ENCODE measurements around the gene GRIA4. TPM values are rescaled to one million over a fixed set of nuclear protein-coding genes. Genes with fewer than 3 reads are reported as not detected.

The GRIA4 gene
- total and polyA plus RNA-seq, 2 of the 13 experiments (the other 11 are each of a cell fraction or from before 2014, with no cell fraction given) = not detected

DNA sequence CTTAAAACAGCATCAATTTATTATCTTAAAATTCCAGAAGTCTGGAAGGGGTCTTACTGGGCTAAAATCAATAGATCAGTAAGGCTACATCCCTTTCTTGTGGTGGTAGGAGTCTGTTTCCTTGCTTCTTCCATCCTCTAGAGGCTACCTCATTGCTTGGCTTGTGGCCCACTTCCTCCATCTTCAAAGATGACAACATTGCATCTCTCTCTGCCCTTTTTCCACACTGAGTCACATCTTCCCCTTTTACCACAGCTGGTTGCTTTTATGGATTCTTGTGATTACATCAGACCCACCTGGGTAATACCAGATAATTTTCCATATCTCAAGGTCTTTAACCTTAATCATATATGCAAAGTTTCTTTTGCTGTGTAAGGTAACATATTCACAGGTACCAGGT lies 60.9 kb downstream of the GRIA4 start:
- Histone ChIP-seq H3K27me3 (ENCODE audit: control insufficient read depth in 1 of 2, insufficient read depth in 2 of 2, low read length in 2 of 2) (no peaks in the 10 kb centered on the region), H3K4me3 (replicated peaks in 1 of 3; ENCODE audit: insufficient read depth in 1 of 3, low read depth in 2 of 3, low read length in 3 of 3) (no peak overlapping the region), H3K36me3 (replicated peaks in 1 of 2; ENCODE audit: control insufficient read depth in 1 of 2, insufficient read depth in 2 of 2, low read length in 2 of 2) (no peaks in the 10 kb centered on the region), H3K79me2 (ENCODE audit: insufficient read depth, low read length) (no peaks in the 10 kb centered on the region), H3K9ac (ENCODE audit: insufficient read depth, low read depth, low read length) (no peak overlapping the region), H3K9me3 (ENCODE audit: low read length) (no peaks in the 10 kb centered on the region), H3K4me2 (ENCODE audit: low read depth, low read length) (no peak overlapping the region), H2AFZ (ENCODE audit: low read length) (no peak overlapping the region), H3K4me1 (ENCODE audit: insufficient read depth, low read length) (no peaks in the 10 kb centered on the region), H3K27ac (ENCODE audit: extremely low read length, insufficient read depth, low read length) (no peak overlapping the region), H4K20me1 (ENCODE audit: insufficient read depth, low read length) (no peaks in the 10 kb centered on the region)
- POLR2A ChIA-PET = no interaction called here
- FAIRE-seq (no peak), DNase-seq (ENCODE audit: low spot score) (no peak), ATAC-seq (no peak)
- in situ Hi-C loops (cut with HindIII; ENCODE audit: extremely low pct_ligation_motif_present, low pct_unique_long_range_greater_than_20kb) (no loop called here), intact Hi-C loops (cut with micrococcal nuclease; ENCODE audit: unreplicated experiment) (no loop called here)
- CTCF ChIA-PET (ENCODE audit: low intra/inter-chr PET ratio, low total read pairs) = no interaction called here
- TF ChIP-seq ZNF501 (CRISPR knock-in tag; IDR thresholded peaks at IDR 0.05) = no peak
- TF ChIP-seq ZNF558 (CRISPR knock-in tag; IDR thresholded peaks at IDR 0.05; ENCODE audit: borderline replicate concordance) = no peak
- no peak for TF ChIP-seq ZNF383 (CRISPR knock-in tag; IDR thresholded peaks at IDR 0.05; ENCODE audit: borderline replicate concordance)
- no peak for TF ChIP-seq TCF7 (IDR thresholded peaks at IDR 0.05; ENCODE audit: low read depth)
- BruUV-seq (replicated peaks) = no TSS peak

DNA sequence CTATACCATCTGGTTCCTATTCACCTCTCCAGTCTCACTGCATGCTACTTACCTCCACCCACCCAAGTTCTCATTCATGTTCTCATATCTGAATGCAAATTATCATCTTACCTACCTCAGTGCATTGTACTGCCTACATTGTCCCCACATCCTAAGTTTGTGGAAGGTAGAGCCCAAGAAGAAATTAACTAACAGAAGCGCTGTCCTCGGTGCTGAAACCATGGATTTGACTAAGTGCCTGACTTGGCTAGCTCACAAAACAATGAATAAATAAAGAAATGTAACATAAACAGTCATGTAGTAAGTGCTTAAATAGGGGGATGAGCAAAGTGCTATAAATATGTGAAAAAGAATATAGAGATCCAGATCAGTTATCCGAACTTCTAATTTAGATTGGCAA lies 63.2 kb downstream of the GRIA4 start:
- in situ Hi-C loops (cut with HindIII; ENCODE audit: extremely low pct_ligation_motif_present, low pct_unique_long_range_greater_than_20kb) = no loop called here
- intact Hi-C loops (cut with micrococcal nuclease; ENCODE audit: unreplicated experiment) = no loop called here
- Histone ChIP-seq H3K79me2 (ENCODE audit: insufficient read depth, low read length) (no peaks in the 10 kb centered on the region), H3K27ac (ENCODE audit: extremely low read length, insufficient read depth, low read length) (no peak overlapping the region), H3K4me2 (ENCODE audit: low read depth, low read length) (no peak overlapping the region), H2AFZ (ENCODE audit: low read length) (no peak overlapping the region), H3K4me1 (ENCODE audit: insufficient read depth, low read length) (no peaks in the 10 kb centered on the region), H4K20me1 (ENCODE audit: insufficient read depth, low read length) (no peaks in the 10 kb centered on the region), H3K27me3 (ENCODE audit: control insufficient read depth in 1 of 2, insufficient read depth in 2 of 2, low read length in 2 of 2) (no peaks in the 10 kb centered on the region), H3K4me3 (replicated peaks in 1 of 3; ENCODE audit: insufficient read depth in 1 of 3, low read depth in 2 of 3, low read length in 3 of 3) (no peak overlapping the region), H3K9me3 (ENCODE audit: low read length) (no peaks in the 10 kb centered on the region), H3K36me3 (replicated peaks in 1 of 2; ENCODE audit: control insufficient read depth in 1 of 2, insufficient read depth in 2 of 2, low read length in 2 of 2) (no peaks in the 10 kb centered on the region), H3K9ac (ENCODE audit: insufficient read depth, low read depth, low read length) (no peak overlapping the region)
- WGBS (ENCODE audit: low lambda C conversion rate) = 2% methylated on average over 3 of the region's 3 CpGs
- ATAC-seq (no peak), FAIRE-seq (no peak), DNase-seq (ENCODE audit: low spot score) (peak; percentile 12)
- CTCF ChIA-PET (ENCODE audit: low intra/inter-chr PET ratio, low total read pairs) = no interaction called here
- BruUV-seq (replicated peaks) = no TSS peak
- POLR2A ChIA-PET = no interaction called here
- TF ChIP-seq POLR2AphosphoS2 (IDR thresholded peaks at IDR 0.05; ENCODE audit: low read depth, low read length) = no peak
- TF ChIP-seq ZIK1 (CRISPR knock-in tag; IDR thresholded peaks at IDR 0.05; ENCODE audit: borderline replicate concordance, low read depth) = no peak
- no peak for TF ChIP-seq NFYB (CRISPR knock-in tag; IDR thresholded peaks at IDR 0.05)
- no peak for TF ChIP-seq MEIS2 (CRISPR knock-in tag; IDR thresholded peaks at IDR 0.05)
- no peak for TF ChIP-seq HMGA1 (CRISPR knock-in tag; conservative IDR thresholded peaks at IDR 0.05)
- TF ChIP-seq ZNF749 (CRISPR knock-in tag; IDR thresholded peaks at IDR 0.05; ENCODE audit: borderline replicate concordance) = no peak
- no peak for TF ChIP-seq MXD4 (CRISPR knock-in tag; IDR thresholded peaks at IDR 0.05)
- TF ChIP-seq, protein P1, sequence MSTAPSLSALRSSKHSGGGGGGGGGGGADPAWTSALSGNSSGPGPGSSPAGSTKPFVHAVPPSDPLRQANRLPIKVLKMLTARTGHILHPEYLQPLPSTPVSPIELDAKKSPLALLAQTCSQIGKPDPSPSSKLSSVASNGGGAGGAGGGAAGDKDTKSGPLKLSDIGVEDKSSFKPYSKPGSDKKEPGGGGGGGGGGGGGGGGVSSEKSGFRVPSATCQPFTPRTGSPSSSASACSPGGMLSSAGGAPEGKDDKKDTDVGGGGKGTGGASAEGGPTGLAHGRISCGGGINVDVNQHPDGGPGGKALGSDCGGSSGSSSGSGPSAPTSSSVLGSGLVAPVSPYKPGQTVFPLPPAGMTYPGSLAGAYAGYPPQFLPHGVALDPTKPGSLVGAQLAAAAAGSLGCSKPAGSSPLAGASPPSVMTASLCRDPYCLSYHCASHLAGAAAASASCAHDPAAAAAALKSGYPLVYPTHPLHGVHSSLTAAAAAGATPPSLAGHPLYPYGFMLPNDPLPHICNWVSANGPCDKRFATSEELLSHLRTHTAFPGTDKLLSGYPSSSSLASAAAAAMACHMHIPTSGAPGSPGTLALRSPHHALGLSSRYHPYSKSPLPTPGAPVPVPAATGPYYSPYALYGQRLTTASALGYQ (CRISPR knock-in tag; IDR thresholded peaks at IDR 0.05) = no peak
- TF ChIP-seq, protein P2, sequence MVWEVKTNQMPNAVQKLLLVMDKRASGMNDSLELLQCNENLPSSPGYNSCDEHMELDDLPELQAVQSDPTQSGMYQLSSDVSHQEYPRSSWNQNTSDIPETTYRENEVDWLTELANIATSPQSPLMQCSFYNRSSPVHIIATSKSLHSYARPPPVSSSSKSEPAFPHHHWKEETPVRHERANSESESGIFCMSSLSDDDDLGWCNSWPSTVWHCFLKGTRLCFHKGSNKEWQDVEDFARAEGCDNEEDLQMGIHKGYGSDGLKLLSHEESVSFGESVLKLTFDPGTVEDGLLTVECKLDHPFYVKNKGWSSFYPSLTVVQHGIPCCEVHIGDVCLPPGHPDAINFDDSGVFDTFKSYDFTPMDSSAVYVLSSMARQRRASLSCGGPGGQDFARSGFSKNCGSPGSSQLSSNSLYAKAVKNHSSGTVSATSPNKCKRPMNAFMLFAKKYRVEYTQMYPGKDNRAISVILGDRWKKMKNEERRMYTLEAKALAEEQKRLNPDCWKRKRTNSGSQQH (CRISPR knock-in tag; IDR thresholded peaks at IDR 0.05; ENCODE audit: low read depth) = no peak
- TF ChIP-seq WIZ (CRISPR knock-in tag; IDR thresholded peaks at IDR 0.05) = peak; percentile 79; the same call in 1 of the 2 replicates
- no peak for TF ChIP-seq SALL1 (CRISPR knock-in tag; IDR thresholded peaks at IDR 0.05)
- TF ChIP-seq JUND (CRISPR knock-in tag; IDR thresholded peaks at IDR 0.05) = no peak
- TF ChIP-seq PCBP1 (IDR thresholded peaks at IDR 0.05; ENCODE audit: borderline replicate concordance, low read depth, low read length) = no peak
- no peak for TF ChIP-seq SMC3 (IDR thresholded peaks at IDR 0.05; ENCODE audit: low read length)
- TF ChIP-seq MXI1 (IDR thresholded peaks at IDR 0.05; ENCODE audit: borderline replicate concordance, low read depth, low read length) = no peak
